Panc1 (cell line): ENCODE measurements around the gene C13orf42. TPM values are rescaled to one million over a fixed set of nuclear protein-coding genes. Genes with fewer than 3 reads are reported as not detected.

Source experiments
- ATAC-seq: fragments of 200-7000 bp; cut with Tn5 transposase; 2 replicates; pipeline ENCODE4 v1.9.1; 2020; ENCODE audit warnings: mild to moderate bottlenecking, moderate library complexity
- BruUV-seq: library from RNA; stranded (reverse); fragments of 400-500 nt; replicated peaks from 2 replicates; lab custom pipeline; 2021; lab: Mats Ljungman, UMichigan
- CTCF ChIA-PET: fragments of 300-600 bp; sonication (Branson Sonifier 250); formaldehyde crosslinking; loops from one replicate; lab custom pipeline; 2022; ENCODE audit warnings: antibody characterized with exemption; lab: Charles Lee
- POLR2A ChIA-PET: fragments of 300-600 bp; sonication (Branson Sonifier 250); formaldehyde crosslinking; loops from one replicate; lab custom pipeline; 2022; ENCODE audit warnings: antibody characterized with exemption; lab: Charles Lee
- DNase-seq: peaks from one replicate; pipeline ENCODE4 v3.0.0-alpha.2; 2010; ENCODE audit warnings: low read depth, low spot score
- H3K27ac ChIP-seq: 2 replicates; pipeline ENCODE4 v1.5.1; 2011; ENCODE audit warnings: mild to moderate bottlenecking, low read length, inconsistent platforms
- H3K27me3 ChIP-seq: fragments of 200-500 bp; sonication (Bioruptor generic); 2 replicates; pipeline ENCODE4 v1.6.0; 2014; ENCODE audit warnings: low read length, inconsistent platforms; ENCODE audit not compliant: control insufficient read depth, insufficient read depth
- H3K36me3 ChIP-seq: fragments of 200-500 bp; sonication (Bioruptor generic); 2 replicates; pipeline ENCODE4 v1.5.1; 2014; ENCODE audit warnings: inconsistent platforms, mild to moderate bottlenecking, low read length, moderate library complexity; ENCODE audit not compliant: control insufficient read depth, insufficient read depth
- H3K4me1 ChIP-seq: 2 replicates; pipeline ENCODE4 v1.5.1; 2011; ENCODE audit warnings: inconsistent platforms, mild to moderate bottlenecking, low read length, moderate library complexity; ENCODE audit not compliant: control insufficient read depth, insufficient read depth
- H3K4me3 ChIP-seq, 2 experiments: 2 replicates each; pipeline ENCODE4 v1.5.1; 2011 to 2012; ENCODE audit warnings: low read depth in 2 of 2, low read length in 2 of 2, mild to moderate bottlenecking in 2 of 2, inconsistent platforms in 1 of 2, moderate library complexity in 1 of 2
- H3K9me3 ChIP-seq: fragments of 200-500 bp; sonication (Bioruptor generic); 2 replicates; pipeline ENCODE4 v1.5.1; 2014; ENCODE audit warnings: low read depth, mild to moderate bottlenecking, inconsistent platforms, low read length, moderate library complexity; ENCODE audit not compliant: control insufficient read depth, insufficient read depth
- POLR2AphosphoS5 ChIP-seq: IDR thresholded peaks from 2 replicates; pipeline ENCODE4 v1.6.1; 2012; ENCODE audit warnings: mild to moderate bottlenecking, low read depth, low read length, moderate library complexity
- SIN3A ChIP-seq: IDR thresholded peaks from 2 replicates; pipeline ENCODE4 v1.6.1; 2012; ENCODE audit warnings: low read depth, mild to moderate bottlenecking, low read length, moderate library complexity, borderline replicate concordance; ENCODE audit not compliant: insufficient read depth
- TCF7L2 ChIP-seq: IDR thresholded peaks from 2 replicates; pipeline ENCODE4 v1.6.1; 2011; ENCODE audit warnings: mild to moderate bottlenecking, low read depth, low read length, inconsistent platforms
- in situ Hi-C: cut with HindIII; loops from 2 replicates; pipeline ENCODE4 v1.10.0; 2016; ENCODE audit warnings: low sequenced_read_pairs, low pct_unique_long_range_greater_than_20kb
- intact Hi-C: fragments of 100-400 bp; cut with micrococcal nuclease; formaldehyde crosslinking; loops from one replicate; pipeline ENCODE4 v1.10.0; 2022; ENCODE audit not compliant: unreplicated experiment
- total RNA-seq: library from RNA; stranded (reverse); gene quantifications from one replicate; pipeline ENCODE4 v1.2.1, GENCODE V29; 2021; ENCODE audit not compliant: unreplicated experiment
- TF ChIP-seq, protein P1 (sequence below): fragments of 450-650 bp; IDR thresholded peaks from 2 replicates; pipeline ENCODE4 v1.5.1; 2017; ENCODE audit warnings: mild to moderate bottlenecking
- TF ChIP-seq, protein P2 (sequence below), 2 experiments: IDR thresholded peaks; 2 replicates each; pipeline ENCODE4 v1.6.1; 2011 to 2012; ENCODE audit warnings: low read depth in 2 of 2, control low read depth in 1 of 2, low read length in 1 of 2, mild to moderate bottlenecking in 1 of 2, moderate library complexity in 1 of 2; ENCODE audit not compliant: insufficient read depth in 1 of 2

The C13orf42 gene
- total RNA-seq, 1 experiment from 2014 or later, result not detected

DNA sequence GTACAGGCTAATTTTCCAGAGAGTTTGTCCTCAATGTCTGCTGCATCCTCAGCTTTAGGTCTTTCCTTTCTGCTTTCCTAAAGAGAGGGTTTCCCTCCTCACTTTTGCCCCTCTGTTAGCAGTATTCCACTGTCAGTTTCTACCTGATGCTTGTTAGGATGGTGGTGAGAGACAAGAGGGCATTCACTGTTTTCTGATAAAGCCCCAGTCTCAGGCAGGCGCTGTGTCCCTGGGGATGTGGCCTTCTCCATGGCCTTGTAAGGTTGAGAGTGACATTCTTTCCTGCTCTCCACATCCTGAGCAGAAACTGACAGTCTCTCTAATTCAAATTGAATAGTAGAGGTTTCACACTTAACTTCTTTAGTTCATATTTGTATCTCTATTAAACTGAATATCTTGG is 14.9 kb downstream of the C13orf42 start:
- Histone ChIP-seq H3K9me3 (no peaks in the 10 kb centered on the region), H3K27me3 (peaks cover 7% of the 10 kb centered on the region; the same call in 1 of the 2 replicates), H3K27ac (no peak overlapping the region), H3K4me3 (no peak overlapping the region), H3K4me1 (no peaks in the 10 kb centered on the region), H3K36me3 (no peaks in the 10 kb centered on the region)
- BruUV-seq, result no TSS peak
- intact Hi-C loops (no loop called here), in situ Hi-C loops (no loop called here)
- ATAC-seq (no peak), DNase-seq (no peak)
- TF ChIP-seq, protein P1, sequence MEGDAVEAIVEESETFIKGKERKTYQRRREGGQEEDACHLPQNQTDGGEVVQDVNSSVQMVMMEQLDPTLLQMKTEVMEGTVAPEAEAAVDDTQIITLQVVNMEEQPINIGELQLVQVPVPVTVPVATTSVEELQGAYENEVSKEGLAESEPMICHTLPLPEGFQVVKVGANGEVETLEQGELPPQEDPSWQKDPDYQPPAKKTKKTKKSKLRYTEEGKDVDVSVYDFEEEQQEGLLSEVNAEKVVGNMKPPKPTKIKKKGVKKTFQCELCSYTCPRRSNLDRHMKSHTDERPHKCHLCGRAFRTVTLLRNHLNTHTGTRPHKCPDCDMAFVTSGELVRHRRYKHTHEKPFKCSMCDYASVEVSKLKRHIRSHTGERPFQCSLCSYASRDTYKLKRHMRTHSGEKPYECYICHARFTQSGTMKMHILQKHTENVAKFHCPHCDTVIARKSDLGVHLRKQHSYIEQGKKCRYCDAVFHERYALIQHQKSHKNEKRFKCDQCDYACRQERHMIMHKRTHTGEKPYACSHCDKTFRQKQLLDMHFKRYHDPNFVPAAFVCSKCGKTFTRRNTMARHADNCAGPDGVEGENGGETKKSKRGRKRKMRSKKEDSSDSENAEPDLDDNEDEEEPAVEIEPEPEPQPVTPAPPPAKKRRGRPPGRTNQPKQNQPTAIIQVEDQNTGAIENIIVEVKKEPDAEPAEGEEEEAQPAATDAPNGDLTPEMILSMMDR, result no peak
- TF ChIP-seq TCF7L2, result no peak
- TF ChIP-seq, protein P2, sequence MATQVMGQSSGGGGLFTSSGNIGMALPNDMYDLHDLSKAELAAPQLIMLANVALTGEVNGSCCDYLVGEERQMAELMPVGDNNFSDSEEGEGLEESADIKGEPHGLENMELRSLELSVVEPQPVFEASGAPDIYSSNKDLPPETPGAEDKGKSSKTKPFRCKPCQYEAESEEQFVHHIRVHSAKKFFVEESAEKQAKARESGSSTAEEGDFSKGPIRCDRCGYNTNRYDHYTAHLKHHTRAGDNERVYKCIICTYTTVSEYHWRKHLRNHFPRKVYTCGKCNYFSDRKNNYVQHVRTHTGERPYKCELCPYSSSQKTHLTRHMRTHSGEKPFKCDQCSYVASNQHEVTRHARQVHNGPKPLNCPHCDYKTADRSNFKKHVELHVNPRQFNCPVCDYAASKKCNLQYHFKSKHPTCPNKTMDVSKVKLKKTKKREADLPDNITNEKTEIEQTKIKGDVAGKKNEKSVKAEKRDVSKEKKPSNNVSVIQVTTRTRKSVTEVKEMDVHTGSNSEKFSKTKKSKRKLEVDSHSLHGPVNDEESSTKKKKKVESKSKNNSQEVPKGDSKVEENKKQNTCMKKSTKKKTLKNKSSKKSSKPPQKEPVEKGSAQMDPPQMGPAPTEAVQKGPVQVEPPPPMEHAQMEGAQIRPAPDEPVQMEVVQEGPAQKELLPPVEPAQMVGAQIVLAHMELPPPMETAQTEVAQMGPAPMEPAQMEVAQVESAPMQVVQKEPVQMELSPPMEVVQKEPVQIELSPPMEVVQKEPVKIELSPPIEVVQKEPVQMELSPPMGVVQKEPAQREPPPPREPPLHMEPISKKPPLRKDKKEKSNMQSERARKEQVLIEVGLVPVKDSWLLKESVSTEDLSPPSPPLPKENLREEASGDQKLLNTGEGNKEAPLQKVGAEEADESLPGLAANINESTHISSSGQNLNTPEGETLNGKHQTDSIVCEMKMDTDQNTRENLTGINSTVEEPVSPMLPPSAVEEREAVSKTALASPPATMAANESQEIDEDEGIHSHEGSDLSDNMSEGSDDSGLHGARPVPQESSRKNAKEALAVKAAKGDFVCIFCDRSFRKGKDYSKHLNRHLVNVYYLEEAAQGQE (IDR thresholded peaks at IDR 0.05; ENCODE audit: insufficient read depth in 1 of 2, low read depth in 2 of 2, low read length in 1 of 2), result no peak
- TF ChIP-seq POLR2AphosphoS5, result no peak
- TF ChIP-seq SIN3A, result no peak
- ChIA-PET POLR2A (no interaction called here), CTCF (no interaction called here)

DNA sequence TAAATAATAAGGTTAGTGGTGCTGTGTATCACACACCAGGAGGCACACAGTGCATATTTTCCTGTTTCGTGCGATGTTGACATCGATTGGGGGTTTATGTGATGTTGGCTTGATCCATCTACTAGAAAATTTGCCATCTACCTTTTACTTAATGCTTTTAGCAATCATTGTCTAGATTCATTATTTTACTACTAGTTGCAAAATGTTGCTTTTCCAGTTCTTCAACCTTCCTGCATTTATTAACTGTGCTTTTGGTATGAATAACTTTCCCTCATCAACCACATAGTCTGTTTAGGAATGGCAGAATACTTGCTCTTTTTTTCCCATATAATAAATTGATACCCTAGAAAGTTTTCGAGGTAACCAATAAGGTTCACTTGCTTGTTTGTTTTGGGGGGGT is 17.5 kb downstream of the C13orf42 start:
- BruUV-seq, result no TSS peak
- no peak overlapping the region for H3K27ac ChIP-seq
- CTCF ChIA-PET, result no interaction called here
- no peaks in the 10 kb centered on the region for H3K4me1 ChIP-seq
- no peak overlapping the region for H3K4me3 ChIP-seq
- H3K27me3 ChIP-seq, result no peaks in the 10 kb centered on the region; the same call in 1 of the 2 replicates
- TF ChIP-seq POLR2AphosphoS5 (no peak), TCF7L2 (no peak), SIN3A (no peak)
- TF ChIP-seq, protein P1, result no peak
- TF ChIP-seq, protein P2 (IDR thresholded peaks at IDR 0.05; ENCODE audit: insufficient read depth in 1 of 2, low read depth in 2 of 2, low read length in 1 of 2), result no peak
- in situ Hi-C loops (no loop called here), intact Hi-C loops (no loop called here)
- POLR2A ChIA-PET, result no interaction called here
- no peak for ATAC-seq
- H3K36me3 ChIP-seq, result no peaks in the 10 kb centered on the region
- DNase-seq, result no peak
- no peaks in the 10 kb centered on the region for H3K9me3 ChIP-seq
